ENCODE measurements around the gene ADGRE2.
"Not testable (repeated sequence)": the region's sequence is repeated elsewhere in the genome, so short reads cannot be mapped to it uniquely, and the experiment has no call there.

The ADGRE2 gene

GRCh38 chr19:14778110-14778845 is at the start of gene ADGRE2:
ADGRE2 (minus strand) TSS chr19:14778560; CDS start chr19:14776756, 1,804 bp downstream.
- not testable (repeated sequence) for H3K27ac ChIP-seq (ENCODE audit: low read depth, low read length); H3K4me2 ChIP-seq (ENCODE audit: low read depth, low read length, poor library complexity, severe bottlenecking); H4K20me1 ChIP-seq (ENCODE audit: low read depth, low read length)

GRCh38 chr19:14826006-14826405 is 47.6 kb upstream of the ADGRE2 start:
- TF ChIP-seq EZH2phosphoT487 (conservative IDR thresholded peaks at IDR 0.05; ENCODE audit: low read length) (no peak), CTCF (IDR thresholded peaks at IDR 0.05; ENCODE audit: insufficient read depth, low read length, poor library complexity, severe bottlenecking) (no peak)
- H3K9ac ChIP-seq (ENCODE audit: low read length), result no peak overlapping the region
- no peak overlapping the region for H2AFZ ChIP-seq (ENCODE audit: low read depth, low read length, severe bottlenecking)
- H4K20me1 ChIP-seq (ENCODE audit: low read depth, low read length), result no peaks in the 10 kb centered on the region
- H3K4me3 ChIP-seq (ENCODE audit: insufficient read depth, low read length, poor library complexity, severe bottlenecking), result no peak overlapping the region
- no peaks in the 10 kb centered on the region for H3K9me3 ChIP-seq (ENCODE audit: insufficient read depth, low read length)
- no peaks in the 10 kb centered on the region for H3K27me3 ChIP-seq (ENCODE audit: low read length)
- no peaks in the 10 kb centered on the region for H3K9me2 ChIP-seq (replicated peaks; ENCODE audit: insufficient read depth, low read length)
- no peaks in the 10 kb centered on the region for H3F3A ChIP-seq (ENCODE audit: insufficient read depth)
- H3K36me3 ChIP-seq (ENCODE audit: low read length), result no peaks in the 10 kb centered on the region
- H3K4me2 ChIP-seq (ENCODE audit: low read depth, low read length, poor library complexity, severe bottlenecking), result no peak overlapping the region
- H3K27ac ChIP-seq (ENCODE audit: low read depth, low read length), result no peak overlapping the region
- no peaks in the 10 kb centered on the region for H3K79me2 ChIP-seq (ENCODE audit: insufficient read depth, low read length)

More at GRCh38 chr19:14778110-14778845, at the start of gene ADGRE2:
- H3F3A ChIP-seq (ENCODE audit: insufficient read depth); H3K4me3 ChIP-seq (ENCODE audit: insufficient read depth, low read length, poor library complexity, severe bottlenecking); H3K36me3 ChIP-seq (ENCODE audit: low read length); H3K9me2 ChIP-seq (replicated peaks; ENCODE audit: insufficient read depth, low read length); H3K9ac ChIP-seq (ENCODE audit: low read length); H2AFZ ChIP-seq (ENCODE audit: low read depth, low read length, severe bottlenecking); H3K27me3 ChIP-seq (ENCODE audit: low read length); H3K79me2 ChIP-seq (ENCODE audit: insufficient read depth, low read length); H3K9me3 ChIP-seq (ENCODE audit: insufficient read depth, low read length): not testable (repeated sequence)

- H3K9me3 ChIP-seq (ENCODE audit: insufficient read depth, low read length), result no peaks in the 10 kb centered on the region
- no peak for TF ChIP-seq CTCF (IDR thresholded peaks at IDR 0.05; ENCODE audit: insufficient read depth, low read length, poor library complexity, severe bottlenecking)
- TF ChIP-seq EZH2phosphoT487 (conservative IDR thresholded peaks at IDR 0.05; ENCODE audit: low read length), result no peak
- H3K27me3 ChIP-seq (ENCODE audit: low read length), result no peaks in the 10 kb centered on the region
- no peaks in the 10 kb centered on the region for H4K20me1 ChIP-seq (ENCODE audit: low read depth, low read length)
- H3K4me3 ChIP-seq (ENCODE audit: insufficient read depth, low read length, poor library complexity, severe bottlenecking), result no peak overlapping the region
- H2AFZ ChIP-seq (ENCODE audit: low read depth, low read length, severe bottlenecking), result no peak overlapping the region
- H3K27ac ChIP-seq (ENCODE audit: low read depth, low read length), result no peak overlapping the region
- H3K4me2 ChIP-seq (ENCODE audit: low read depth, low read length, poor library complexity, severe bottlenecking), result no peak overlapping the region
- no peak overlapping the region for H3K9ac ChIP-seq (ENCODE audit: low read length)
- no peaks in the 10 kb centered on the region for H3K79me2 ChIP-seq (ENCODE audit: insufficient read depth, low read length)
- no peaks in the 10 kb centered on the region for H3K9me2 ChIP-seq (replicated peaks; ENCODE audit: insufficient read depth, low read length)
- H3F3A ChIP-seq (ENCODE audit: insufficient read depth), result no peaks in the 10 kb centered on the region
- no peaks in the 10 kb centered on the region for H3K36me3 ChIP-seq (ENCODE audit: low read length)
Measured at GRCh38 chr19:14821937-14822336, 43.6 kb upstream of the ADGRE2 start.

- no peak overlapping the region for H3K9ac ChIP-seq (ENCODE audit: low read length)
- H3K4me2 ChIP-seq (ENCODE audit: low read depth, low read length, poor library complexity, severe bottlenecking), result no peak overlapping the region
- no peak overlapping the region for H2AFZ ChIP-seq (ENCODE audit: low read depth, low read length, severe bottlenecking)
- no peak overlapping the region for H3K27ac ChIP-seq (ENCODE audit: low read depth, low read length)
- H3K4me3 ChIP-seq (ENCODE audit: insufficient read depth, low read length, poor library complexity, severe bottlenecking), result no peak overlapping the region
- no peaks in the 10 kb centered on the region for H3K9me3 ChIP-seq (ENCODE audit: insufficient read depth, low read length)
- H3K27me3 ChIP-seq (ENCODE audit: low read length), result no peaks in the 10 kb centered on the region
- H3K36me3 ChIP-seq (ENCODE audit: low read length), result no peaks in the 10 kb centered on the region
- H4K20me1 ChIP-seq (ENCODE audit: low read depth, low read length), result no peaks in the 10 kb centered on the region
- no peak for TF ChIP-seq CTCF (IDR thresholded peaks at IDR 0.05; ENCODE audit: insufficient read depth, low read length, poor library complexity, severe bottlenecking)
- TF ChIP-seq EZH2phosphoT487 (conservative IDR thresholded peaks at IDR 0.05; ENCODE audit: low read length), result no peak
- no peaks in the 10 kb centered on the region for H3F3A ChIP-seq (ENCODE audit: insufficient read depth)
- H3K9me2 ChIP-seq (replicated peaks; ENCODE audit: insufficient read depth, low read length), result no peaks in the 10 kb centered on the region
- no peaks in the 10 kb centered on the region for H3K79me2 ChIP-seq (ENCODE audit: insufficient read depth, low read length)
Measured at GRCh38 chr19:14818588-14818987, 40.2 kb upstream of the ADGRE2 start.
